ENCODE results near the gene CYP8B1.

The CYP8B1 gene

DNA sequence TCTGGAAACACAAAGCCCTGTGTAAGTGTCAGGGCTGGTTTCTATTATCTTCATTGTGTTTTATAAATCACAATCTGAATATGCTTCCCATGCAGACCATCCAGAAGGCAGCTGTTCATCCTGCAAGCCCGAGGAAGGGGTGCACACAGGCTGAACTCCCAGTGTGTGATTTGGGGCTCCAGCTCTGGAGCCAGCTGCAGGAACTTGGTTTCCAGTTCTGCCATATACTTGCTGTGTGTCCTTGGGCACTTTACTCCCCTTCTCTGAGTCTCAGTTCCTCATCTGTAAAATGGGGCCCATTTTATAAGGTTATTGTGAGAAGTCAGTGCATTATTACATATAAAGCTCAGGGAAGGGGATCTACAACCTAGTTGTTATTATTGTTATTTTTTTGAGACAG lies 22.6 kb downstream of the CYP8B1 start:
- DNase-seq (ENCODE audit: low read depth), result no peak

DNA sequence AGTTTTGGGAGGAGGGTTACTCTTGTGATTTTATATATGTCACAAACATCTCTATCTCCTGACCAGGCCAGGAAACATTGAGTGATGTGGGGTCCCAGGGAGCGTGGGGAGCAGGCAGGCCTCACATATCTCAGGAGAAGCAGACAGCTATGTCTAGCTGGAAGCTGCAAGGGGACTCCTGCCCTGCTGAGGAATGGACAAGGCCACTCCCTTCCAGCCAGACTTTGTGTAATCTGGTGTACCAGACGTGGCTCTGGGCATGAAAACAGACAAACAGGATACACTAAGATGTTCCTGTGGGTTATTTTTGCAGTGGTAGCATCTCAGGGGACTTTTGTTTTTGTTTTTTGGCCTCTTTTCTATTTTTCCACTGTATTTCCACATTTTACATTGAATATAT lies 23.2 kb downstream of the CYP8B1 start:
- no peak for DNase-seq (ENCODE audit: low read depth)

DNA sequence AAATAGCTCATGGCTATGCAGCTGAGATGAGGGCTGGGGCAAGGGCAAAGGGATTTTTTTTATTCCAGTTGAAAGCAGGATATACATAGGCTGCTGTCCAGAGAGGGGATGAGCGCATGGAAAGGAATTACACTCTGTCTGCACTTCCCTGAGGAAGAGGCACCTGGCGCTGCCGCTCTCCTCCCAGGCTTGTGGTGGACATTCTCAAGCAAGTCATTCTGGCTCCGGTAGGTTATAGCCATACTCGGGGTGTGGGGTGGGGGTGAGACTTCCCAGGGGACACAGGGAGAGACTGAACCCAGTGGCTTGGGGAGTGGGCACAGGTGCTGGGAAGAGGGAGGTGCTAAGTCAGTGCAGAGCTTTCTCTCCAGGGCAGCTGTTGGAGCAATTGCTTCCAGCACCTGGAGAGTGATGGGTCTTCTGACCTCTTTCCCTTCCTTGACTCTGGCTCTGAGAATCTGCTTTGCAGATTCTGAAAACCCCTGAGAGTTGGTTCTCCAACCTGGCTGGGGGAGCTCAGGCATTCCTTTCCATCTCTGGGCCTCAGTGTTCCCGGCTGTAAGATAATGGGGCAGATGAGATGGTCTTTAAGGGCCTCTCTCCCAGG lies 24.3 kb downstream of the CYP8B1 start:
- no peak for DNase-seq (ENCODE audit: low read depth)

DNA sequence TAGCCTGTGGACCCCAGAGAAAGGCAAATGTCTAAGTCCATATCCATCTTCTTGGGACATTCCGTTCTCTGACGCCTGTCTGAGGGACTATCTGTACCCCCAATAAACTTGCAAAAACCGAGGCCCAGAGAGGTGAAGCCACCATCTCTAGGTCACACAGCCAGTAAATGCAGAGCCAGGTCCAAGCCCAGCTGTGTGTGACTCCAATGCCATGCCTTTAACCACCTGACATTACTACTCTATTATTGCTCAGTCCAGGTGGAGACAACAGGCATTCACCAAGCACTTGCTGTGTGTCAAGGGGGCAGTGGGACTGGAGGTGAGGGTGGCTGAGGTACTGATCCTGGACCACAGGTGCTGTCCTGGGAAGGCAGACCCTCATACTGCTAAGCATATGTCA lies 25.4 kb downstream of the CYP8B1 start:
- no peak for DNase-seq (ENCODE audit: low read depth)

DNA sequence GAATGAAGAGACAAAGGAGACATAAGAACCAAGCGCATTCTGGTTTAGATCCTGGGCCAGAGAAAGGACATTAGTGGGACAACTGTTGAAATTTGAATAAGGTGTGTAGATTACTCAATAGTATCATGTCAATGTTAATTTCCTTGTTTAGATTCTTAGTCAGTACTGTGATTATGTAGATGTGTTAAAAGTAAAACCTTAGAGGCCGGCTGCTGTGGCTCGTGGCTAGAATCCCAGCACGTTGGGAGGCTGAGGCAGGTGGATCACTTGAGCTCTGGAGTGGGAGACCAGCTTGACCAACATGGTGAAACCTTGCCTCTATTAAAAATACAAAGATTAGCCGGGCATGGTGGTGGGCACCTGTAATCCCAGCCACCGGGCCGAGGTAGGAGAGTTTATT lies 26.7 kb downstream of the CYP8B1 start:
- DNase-seq (ENCODE audit: low read depth), result no peak

DNA sequence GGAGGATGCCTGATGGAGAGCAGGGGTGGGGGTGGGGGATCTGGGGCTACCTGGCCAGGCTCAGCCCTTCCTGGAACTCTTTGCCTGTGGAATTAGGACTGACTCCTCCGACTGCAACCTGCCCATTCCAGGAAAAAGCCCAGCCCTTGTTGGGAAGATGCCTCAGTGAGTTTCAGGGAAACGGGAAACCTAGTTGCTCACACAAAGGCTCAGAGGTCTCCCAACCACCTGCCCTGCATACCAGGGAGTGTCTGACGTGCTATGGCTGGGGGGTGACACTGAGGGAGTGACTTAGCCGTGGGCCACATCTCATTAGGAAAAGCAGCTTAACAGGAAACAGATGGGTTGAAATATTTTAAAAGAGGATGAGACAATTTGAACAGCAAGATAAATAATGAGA lies 27.9 kb downstream of the CYP8B1 start:
- no peak for DNase-seq (ENCODE audit: low read depth)

DNA sequence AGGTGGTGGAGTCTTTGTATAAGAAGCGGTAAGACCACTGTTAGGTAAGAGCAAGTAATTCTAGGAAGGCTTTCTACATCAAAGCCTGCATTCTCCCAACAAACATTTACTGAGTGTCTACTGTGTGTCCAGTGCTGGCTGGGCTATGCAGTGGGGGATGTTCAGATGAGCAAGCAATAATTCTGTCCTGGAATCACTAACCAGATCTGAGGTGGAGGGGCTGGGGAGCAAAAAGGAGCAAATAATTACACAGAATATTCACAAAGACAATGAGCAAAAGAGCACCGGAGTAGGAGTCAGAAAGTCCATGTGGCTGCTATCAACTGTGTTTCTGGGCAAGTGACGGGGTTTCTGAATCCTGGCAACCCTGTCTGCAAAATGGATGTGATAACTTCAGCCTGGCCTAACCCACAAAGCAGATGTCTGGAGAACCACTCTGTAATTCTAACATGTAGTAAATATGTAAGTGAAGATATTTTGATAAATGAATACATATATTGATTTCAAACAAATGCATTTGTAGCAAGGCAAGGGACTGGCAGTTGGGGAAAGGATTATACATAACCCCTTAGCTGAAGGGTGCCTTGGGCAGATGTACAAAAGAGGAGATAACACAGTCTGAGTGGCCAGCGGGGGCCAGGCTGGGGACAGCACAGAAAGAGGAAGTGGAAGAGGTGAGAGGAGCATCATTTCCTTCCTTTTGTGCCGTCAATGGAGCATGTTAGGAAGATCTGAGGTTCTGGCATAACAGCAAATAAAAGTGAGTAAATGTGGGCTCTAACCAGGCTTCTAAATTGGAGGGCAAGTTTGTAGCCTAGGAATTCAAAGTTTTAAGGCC lies 28.8 kb downstream of the CYP8B1 start:
- no peak for DNase-seq (ENCODE audit: low read depth)

DNA sequence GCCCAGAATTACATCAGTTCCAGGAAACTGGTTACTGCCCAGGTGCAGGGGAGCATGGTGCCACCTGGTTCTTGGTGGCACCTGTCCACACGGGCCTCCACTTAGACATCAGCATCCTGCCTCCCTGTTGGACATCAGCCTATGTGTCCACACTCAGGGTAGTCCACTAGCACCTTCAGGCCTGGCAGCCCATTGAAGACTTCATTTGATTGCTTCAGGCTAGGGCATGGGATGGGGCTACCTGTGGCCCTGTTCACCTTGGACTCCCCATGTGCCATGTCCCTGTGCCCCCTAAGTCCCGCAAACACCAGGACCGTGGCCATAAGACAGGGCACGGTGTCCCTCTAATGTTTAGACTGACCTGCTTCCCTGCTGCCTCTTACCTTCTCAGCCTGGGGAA lies 30.9 kb downstream of the CYP8B1 start:
- DNase-seq (ENCODE audit: low read depth), result no peak

DNA sequence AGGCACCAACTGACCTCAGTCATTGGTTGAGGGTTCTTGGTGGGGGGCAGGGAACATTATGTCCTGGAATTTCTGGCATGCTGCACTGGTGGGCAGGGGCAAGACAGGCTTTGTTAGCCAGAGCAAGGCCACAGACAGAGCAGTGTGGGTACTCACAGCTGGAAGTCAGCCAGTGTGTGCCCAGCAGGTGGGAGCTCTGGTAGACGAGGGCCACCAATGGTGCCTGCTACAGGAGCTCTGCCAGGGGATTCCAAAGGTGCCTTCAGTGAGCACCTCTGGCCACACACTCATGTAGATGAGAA lies 31.3 kb downstream of the CYP8B1 start:
- DNase-seq (ENCODE audit: low read depth), result no peak

DNA sequence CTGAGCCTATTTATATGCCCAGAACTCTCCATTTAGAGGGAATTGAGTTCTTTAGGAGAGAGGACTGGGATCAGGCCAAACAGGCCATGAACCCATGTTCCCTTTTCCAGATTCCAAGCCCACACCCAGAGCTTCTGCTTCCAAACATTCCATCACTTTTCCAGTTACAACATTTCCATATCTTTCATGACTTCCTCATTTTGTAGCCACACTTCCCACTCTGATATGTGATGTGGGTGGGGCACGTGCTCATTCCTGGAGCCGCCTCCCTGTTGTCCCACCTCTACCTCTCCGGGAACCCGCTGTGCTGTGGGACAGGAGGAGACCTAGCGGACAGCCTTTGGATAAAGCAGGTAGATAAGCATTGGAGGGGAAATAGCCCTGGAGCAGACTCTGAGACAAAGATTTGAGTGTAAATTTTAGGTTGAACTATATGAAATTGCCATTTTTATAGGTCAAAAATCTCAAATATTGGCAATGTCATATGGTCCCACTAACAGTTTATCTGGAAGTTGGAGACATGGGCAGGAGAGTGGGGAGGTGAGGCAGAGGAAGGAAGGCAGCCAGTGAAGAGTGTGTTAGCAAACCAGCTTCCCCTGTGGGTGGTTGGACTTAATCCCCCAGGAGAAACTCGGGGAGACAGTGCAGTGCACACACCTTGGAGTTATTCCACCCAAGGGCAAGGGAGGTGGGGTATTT lies 31.8 kb downstream of the CYP8B1 start:
- no peak for DNase-seq (ENCODE audit: low read depth)

DNA sequence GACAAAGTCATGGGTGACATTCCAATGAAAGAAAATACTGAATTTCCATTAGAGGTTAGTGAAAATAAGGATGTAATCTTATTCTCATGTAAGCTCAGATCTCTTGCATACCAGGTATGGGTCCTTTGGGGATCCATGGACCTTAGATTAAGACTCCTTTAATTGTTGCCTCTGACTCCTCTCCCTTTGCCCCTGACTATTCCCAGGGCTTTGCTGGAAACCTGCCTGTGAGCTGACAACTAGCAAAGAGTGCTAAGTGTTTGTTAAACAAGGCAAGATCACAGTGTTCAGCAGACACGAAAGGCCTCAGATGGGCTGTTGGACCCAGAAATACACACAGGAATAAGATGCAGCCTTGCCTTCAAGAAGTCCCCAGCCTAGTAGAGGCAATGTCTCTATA lies 34.3 kb downstream of the CYP8B1 start:
- DNase-seq (ENCODE audit: low read depth), result no peak

DNA sequence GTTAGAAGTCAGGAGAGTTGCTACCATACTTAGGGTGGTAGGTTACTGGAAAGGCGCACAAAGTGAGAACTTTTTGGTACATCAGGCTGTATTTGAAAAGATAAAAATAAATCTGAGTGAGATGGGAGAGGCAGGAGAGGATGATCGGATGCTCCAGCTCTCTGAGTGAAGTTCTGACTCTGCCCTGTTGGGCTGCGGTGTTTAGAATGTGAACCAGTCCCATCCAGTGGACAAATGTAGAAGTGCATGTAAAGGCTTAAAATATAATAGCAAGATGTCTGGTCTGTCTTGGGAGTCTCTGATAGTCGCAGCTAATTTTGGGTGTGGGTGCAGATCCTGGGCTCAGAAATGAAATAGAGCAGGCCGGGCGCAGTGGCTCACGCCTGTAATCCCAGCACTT lies 36.1 kb downstream of the CYP8B1 start:
- DNase-seq (ENCODE audit: low read depth), result peak; percentile 8

DNA sequence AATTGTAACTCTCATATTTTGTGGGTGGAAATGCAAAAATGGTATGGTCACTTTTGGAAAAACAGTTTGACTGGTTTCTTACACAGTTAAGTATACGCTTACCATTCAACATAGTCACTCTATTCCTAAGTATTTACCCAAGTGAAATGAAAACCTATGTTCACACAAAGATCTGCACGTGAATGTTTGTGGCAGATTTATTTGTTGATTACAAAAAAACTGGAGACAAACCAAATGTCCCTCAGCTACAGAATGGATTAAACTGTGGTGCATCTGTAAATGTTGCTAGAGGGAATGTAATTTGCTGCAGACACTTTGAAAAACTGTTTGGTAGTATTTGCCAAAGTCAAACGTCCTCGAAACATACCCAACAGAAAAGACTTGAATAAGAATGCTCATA lies 37.1 kb downstream of the CYP8B1 start:
- DNase-seq (ENCODE audit: low read depth), result no peak

DNA sequence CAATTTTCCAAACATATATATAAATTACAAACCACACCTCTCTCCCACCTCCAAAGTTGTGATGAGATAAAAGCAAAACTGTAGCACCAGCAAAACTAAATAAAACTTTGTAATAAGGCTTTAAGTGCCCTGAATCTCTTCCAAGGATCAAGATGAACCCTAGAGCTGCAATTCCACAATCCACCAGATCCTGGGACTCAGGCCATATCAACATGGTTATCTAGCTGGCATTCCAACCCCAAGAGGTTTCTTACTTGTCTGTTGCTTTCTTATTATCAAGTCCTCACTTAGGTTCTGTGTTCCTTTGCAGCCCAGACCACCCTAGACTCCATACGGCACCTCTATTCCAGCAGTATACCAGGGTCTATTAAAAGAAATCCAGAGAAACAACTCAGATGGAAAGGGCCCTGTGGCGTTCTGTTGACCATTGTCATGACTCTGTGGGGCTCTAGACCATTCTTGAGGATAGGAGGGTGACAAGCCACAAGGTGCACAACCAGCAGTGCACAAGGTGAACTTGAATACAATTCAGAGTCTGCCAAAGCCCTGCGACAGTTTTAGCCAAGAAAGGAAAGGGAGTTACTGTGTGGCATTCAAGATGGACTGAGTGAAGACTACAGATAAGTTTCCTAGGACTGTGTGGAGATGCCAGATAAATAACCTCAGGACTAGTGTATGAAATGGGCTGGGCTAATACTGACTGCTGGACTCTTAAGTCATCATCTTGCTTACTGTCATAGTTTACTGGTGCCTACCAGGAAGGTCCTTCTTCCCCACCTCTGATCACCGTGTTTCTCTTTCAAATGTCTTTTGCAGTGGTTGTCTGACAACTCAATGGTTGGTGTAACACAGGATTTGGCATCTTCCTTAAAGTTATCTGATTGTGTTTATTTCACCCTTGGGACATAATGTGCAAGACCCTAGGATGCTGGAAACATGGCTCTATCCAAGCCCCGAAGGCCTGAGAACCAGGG lies 39.2 kb downstream of the CYP8B1 start:
- no peak for DNase-seq (ENCODE audit: low read depth)

DNA sequence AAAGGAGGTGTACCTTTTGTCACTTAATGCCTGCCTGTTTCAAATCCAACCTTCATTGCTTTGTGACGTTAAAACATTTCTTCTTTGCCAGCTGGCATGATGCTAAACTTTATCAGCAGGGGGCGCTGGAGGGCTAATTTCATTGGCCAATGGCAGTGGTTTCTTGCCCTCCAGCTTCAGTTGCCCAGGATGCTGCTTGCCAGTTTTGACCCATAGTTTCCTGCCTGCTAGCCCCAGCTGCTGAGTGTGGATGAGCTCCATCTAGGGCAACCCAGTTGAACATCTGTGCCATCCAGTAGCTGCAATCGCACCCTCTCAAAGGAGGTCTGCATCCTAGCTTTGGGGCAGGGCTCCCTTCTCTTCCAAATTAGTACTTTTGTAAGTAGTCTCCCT lies 44.4 kb downstream of the CYP8B1 start:
- DNase-seq (ENCODE audit: low read depth), result peak; percentile 70

DNA sequence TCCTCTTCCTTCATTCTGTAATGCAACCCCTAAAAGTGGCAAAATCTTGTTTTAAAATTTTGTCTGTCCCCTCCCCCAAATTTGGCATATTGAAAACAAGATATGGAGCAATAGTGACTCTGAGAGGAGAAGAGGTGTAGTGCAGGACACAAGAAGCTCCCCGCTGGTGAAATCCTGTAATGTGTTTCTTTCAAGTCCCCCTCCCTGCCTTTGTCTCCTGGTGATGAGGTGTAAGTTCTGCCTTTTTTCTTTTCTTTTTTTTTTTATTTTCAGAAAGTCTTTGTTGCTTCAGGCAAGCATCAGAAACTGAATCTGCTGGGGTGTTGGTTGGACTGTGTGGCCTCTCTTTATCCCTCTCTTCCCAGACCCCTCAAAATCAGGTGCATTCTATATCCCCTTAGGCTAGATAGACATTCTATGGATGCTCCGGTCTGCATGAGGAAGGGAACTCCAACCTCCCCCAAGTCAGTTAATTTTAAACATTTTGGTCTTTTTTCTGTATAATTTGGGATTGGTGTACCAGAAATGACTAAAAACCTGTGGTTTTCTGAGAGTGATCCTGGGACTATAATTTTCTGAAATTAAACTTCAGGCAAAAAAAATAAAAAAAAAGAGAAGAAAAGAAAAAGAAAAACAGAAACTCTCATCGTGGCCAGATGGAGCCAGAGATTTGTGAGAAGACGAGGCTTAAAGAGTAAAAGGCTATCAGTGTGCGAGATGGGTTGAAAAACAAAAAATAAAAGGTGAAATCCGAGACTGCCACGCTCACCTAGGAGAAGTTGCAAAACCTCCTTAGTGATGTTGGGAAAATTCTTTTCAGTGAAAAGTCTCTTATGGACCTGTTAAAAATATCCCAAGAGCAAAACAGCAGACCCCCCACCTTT lies 45.0 kb downstream of the CYP8B1 start:
- DNase-seq (ENCODE audit: low read depth), result no peak

DNA sequence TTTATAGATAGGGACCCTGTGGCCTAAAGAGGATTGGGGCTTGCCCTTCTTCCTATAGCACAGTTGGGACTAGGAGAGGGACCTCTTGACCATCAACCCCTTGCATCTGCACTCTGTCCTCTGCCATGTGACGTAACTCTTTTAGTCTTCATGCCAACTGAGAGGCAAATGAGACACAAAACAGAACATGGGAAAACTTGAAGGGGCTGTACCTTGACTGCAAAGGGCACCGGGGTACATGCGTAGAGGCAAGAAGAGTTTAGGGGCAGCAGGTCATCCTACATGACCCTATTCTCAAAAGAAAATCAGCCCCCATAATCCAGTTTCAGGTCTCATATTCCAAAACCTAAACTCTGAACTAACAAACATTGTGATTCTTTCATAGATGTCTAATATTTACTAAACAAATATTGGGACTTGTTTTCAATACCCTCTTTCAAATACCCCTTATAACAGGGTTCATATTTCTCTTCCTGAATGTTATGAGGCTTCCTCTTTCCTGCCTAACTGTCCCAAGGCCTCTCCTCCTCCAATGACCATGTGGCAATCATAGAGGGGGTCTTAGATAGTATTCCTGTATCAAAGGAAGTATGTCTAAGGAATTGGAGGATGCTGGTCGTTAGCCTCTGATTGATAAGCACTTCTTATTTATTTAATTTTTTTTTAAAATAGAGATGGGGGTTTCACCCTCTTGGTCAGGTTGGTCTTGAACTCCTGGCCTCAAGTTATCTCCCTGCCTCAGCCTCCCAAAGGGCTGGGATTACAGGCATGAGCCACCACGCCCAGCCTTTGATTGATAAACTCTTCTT lies 45.8 kb downstream of the CYP8B1 start:
- no peak for DNase-seq (ENCODE audit: low read depth)

DNA sequence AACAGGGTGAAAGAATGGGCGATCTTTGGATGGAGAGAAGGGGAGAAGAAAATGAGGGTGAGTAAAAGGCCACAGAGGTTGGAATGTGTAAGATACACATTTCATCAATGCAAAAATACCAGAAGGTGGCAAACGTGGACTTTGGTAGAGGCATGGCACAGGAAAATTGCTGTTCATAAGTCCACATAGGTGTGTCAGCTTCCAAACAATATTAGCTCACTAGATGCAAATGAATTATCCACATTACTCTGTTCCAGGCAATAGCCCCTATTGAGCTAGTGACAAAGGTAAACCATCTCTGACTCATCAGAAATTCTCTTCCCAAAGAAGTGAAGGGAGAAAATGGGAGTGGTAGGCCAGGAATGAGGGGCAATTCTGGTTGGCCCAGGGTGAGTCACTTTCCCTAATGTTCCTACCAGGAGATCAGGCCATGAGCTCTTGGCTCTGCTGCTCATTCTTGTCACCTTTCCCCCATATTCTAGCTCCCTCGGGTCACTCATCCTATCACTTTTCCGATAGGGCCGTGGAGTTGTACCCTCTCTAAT lies 46.5 kb downstream of the CYP8B1 start:
- DNase-seq (ENCODE audit: low read depth), result no peak

DNA sequence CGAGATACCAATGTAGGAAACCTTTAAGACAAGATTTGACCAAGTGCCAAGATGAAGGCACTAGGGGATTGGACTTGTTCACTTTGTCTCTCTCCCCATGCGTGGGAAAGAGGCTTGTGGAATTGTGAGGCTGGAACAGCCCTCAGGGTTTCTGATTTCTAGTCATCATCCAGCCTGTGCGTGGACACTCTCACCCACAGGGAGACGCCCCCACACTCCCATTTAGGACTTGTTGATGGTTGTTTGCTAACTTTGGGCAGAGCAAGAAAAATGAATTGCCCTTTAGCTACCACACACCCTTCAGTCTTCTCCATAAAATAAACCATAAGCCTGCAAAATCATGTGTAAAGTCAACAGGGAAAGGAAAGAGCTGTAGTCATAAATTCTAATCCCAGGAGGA lies 48.0 kb downstream of the CYP8B1 start:
- no peak for DNase-seq (ENCODE audit: low read depth)

DNA sequence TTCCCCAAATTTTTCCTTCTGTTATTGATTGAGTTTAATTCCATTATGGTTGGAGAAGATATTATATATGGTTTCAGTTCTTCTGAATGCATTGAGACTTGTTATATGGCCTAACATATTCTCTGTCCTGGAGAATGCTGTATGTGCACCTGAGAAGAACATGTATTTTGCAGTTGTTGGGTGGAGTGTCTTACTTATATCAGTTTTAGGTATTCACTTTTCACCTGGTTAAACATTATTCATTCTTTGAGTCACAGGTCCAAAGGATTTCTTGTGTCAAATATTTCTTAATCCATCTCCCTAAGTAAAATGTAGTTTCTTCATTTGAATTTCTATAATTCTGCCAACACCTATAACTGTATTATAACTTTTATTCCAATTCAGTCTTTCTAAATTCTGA lies 48.7 kb downstream of the CYP8B1 start:
- DNase-seq (ENCODE audit: low read depth), result no peak
